Subcutaneous adipose tissue (tissue), 4 donors: Measurements from ENCODE around the gene CIBAR2. TPM values are rescaled to one million over a fixed set of nuclear protein-coding genes. Genes with fewer than 3 reads are reported as not detected.

Experiments
- total RNA-seq, 4 donors: library from RNA; depleted of rRNA; stranded (reverse); fragments of >200 nt; gene quantifications; one replicate each; pipeline ENCODE4 v1.1.0, GENCODE V29; 2016
- TF ChIP-seq, protein P1 (sequence below): fragments of 450-650 bp; IDR thresholded peaks from one replicate; pipeline ENCODE4 v1.5.1; 2016; ENCODE audit warnings: low read depth, mild to moderate bottlenecking, control low read depth, antibody characterized with exemption, moderate library complexity

CIBAR2 gene
- total RNA-seq, 4 donors from 2014 or later = not detected

DNA sequence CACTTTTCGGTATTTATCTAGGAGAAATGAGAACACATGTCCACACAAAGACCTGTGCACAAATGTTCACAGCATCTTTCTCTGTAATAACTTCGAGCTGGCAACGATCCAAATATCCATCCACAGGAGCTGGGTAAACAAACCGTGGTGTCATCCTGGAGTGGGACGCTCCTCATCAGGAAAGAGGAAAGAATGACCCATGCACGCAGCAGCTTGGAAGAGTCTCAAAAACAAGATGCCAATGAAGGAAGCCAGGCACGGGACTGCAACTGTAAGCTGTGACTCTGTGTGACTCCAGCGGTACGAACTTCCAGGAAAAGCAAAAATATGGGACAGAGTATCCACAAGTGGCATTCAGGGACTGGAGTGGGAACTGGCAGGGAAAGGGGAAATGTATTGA, 36.7 kb upstream of the CIBAR2 start:
- TF ChIP-seq, protein P1, sequence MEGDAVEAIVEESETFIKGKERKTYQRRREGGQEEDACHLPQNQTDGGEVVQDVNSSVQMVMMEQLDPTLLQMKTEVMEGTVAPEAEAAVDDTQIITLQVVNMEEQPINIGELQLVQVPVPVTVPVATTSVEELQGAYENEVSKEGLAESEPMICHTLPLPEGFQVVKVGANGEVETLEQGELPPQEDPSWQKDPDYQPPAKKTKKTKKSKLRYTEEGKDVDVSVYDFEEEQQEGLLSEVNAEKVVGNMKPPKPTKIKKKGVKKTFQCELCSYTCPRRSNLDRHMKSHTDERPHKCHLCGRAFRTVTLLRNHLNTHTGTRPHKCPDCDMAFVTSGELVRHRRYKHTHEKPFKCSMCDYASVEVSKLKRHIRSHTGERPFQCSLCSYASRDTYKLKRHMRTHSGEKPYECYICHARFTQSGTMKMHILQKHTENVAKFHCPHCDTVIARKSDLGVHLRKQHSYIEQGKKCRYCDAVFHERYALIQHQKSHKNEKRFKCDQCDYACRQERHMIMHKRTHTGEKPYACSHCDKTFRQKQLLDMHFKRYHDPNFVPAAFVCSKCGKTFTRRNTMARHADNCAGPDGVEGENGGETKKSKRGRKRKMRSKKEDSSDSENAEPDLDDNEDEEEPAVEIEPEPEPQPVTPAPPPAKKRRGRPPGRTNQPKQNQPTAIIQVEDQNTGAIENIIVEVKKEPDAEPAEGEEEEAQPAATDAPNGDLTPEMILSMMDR = no peak

GRCh38 chr16:85146922-85147651, 34.8 kb upstream of the CIBAR2 start:
- TF ChIP-seq, protein P1 = no peak

GRCh38 chr16:85146532-85146797, 34.2 kb upstream of the CIBAR2 start:
- TF ChIP-seq, protein P1 = no peak

- TF ChIP-seq, protein P1 = no peak
These were observed 33.7 kb upstream of the CIBAR2 start for GRCh38 chr16:85145734-85146531.

DNA sequence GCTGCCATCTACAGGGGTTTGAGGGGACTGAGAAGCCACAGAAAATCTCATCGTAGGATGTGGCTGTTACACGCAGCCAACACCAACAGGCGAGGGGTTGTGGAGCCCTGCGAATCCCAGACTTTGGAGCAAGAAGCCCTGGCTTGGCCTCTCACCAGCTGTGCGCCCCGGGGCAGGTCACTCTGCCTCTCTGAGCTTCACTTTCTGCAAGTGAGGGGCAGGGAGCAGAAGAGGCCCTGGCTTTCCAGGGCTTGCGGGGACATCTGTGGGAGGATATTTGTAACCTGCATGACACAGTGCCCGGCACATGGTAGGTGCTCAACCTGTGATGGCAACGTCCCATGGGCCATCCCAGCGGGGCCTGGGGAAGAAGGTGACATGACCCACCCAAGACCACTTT, 32.9 kb upstream of the CIBAR2 start:
- TF ChIP-seq, protein P1 = no peak

DNA sequence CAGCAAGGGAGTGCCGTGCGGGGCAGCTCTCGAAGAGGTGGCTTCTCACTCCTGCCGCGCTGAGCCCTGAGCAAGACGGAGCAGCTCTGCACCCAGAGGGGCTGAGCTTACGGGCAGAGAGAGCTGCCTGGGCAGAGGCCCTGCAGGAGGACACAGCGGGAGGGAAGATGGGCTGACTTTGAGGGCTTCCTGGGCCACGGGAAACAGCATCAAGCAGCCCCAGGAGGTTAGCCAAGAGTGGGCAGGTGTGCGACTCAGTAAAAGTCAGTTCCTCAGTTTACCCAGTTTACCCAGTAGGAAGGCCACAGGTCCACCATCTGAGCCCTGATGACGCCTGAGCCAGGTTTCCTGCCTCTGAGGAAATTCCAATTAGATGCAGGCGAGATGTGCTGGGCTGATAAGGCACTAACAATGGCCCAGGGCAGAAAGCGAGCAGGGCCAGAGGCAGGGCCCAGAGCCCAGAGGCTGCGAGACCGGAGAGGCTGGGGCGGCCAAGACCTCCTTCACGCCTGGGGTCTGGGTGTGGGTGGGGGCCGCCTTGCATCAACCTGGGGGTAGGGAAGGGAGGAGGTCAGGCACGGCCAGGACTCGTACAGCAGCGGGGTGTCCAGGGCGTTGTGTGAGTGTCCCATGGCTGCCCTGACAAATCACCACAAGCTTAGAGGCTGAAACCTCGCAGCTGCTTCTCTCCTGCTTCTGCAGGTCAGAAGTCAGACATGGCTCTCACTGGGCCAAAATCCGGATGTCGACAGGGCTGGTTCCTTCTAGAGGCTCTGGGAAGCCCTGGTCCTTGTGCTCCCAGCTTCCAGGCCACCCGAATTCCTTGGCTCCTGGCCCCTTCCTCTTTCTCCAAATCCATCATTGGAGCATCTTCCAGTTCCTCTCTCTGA, 32.0 kb upstream of the CIBAR2 start:
- TF ChIP-seq, protein P1 = no peak

DNA sequence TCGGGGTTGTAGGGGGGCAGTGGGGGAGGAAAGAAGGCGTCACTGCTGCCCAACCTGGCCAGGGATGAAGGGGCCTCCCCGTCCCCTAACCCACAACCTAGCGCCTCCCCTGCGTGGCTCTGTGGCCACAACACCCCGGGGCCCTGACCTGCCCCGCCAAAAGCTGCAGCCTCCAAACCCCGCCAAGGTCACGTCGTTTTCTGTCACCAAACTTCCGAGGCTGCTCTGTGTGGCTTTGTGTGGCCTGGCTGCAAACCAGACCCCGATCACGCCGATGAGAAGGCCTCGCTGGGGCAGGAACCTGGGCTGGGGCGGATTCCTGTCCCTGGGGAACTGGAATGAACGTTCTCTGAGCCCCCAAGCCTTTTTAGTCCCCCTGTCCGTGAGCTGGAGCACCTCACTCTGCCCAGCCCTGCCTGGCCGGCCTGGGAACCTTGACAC, 30.5 kb upstream of the CIBAR2 start:
- TF ChIP-seq, protein P1 = no peak
